Forelimb muscle (tissue), 1 donor: Measurements from ENCODE around the gene KRR1. TPM values are rescaled to one million over a fixed set of nuclear protein-coding genes. Genes with fewer than 3 reads are reported as not detected.
"Not testable (repeated sequence)": the region's sequence is repeated elsewhere in the genome, so short reads cannot be mapped to it uniquely, and the experiment has no call there.

Experiments
- DNase-seq: peaks from one replicate; pipeline ENCODE4 v3.0.0-alpha.2; 2013; ENCODE audit warnings: low read depth
- polyA plus RNA-seq: library from polyadenylated mRNA; unstranded; fragments of 120-200 nt; gene quantifications from one replicate; pipeline ENCODE4 v1.2.1, GENCODE V29; 2013; ENCODE audit not compliant: insufficient read length

Gene KRR1
- polyA plus RNA-seq, 1 donor: 54.4 TPM

- DNase-seq: no peak
Observed at GRCh38 chr12:75525263-75525662, 13.9 kb upstream of the KRR1 start.

GRCh38 chr12:75522124-75522523, 10.7 kb upstream of the KRR1 start:
- DNase-seq: not testable (repeated sequence)

- not testable (repeated sequence) for DNase-seq
Observed at GRCh38 chr12:75521224-75521623, 9.8 kb upstream of the KRR1 start.

GRCh38 chr12:75509621-75510020, 1.8 kb downstream of the KRR1 start:
- DNase-seq: no peak

GRCh38 chr12:75508159-75508558, 3.2 kb downstream of the KRR1 start:
- DNase-seq: no peak

GRCh38 chr12:75507086-75507485, 4.3 kb downstream of the KRR1 start:
- no peak for DNase-seq

- DNase-seq: no peak
Observed at GRCh38 chr12:75505706-75506312, 5.6 kb downstream of the KRR1 start.

GRCh38 chr12:75503866-75504265, 7.5 kb downstream of the KRR1 start:
- no peak for DNase-seq

- DNase-seq: no peak
Observed at GRCh38 chr12:75503459-75503858, 8.0 kb downstream of the KRR1 start.

GRCh38 chr12:75491169-75491568, 20.2 kb downstream of the KRR1 start:
- DNase-seq: no peak

GRCh38 chr12:75489613-75490210, 21.7 kb downstream of the KRR1 start:
- DNase-seq: no peak

- DNase-seq: no peak
Observed at GRCh38 chr12:75489187-75489586, 22.2 kb downstream of the KRR1 start.

GRCh38 chr12:75488553-75488952, 22.9 kb downstream of the KRR1 start:
- DNase-seq: no peak

- no peak for DNase-seq
Observed at GRCh38 chr12:75487308-75487707, 24.1 kb downstream of the KRR1 start.

GRCh38 chr12:75484450-75484849, 27.0 kb downstream of the KRR1 start:
- not testable (repeated sequence) for DNase-seq

- DNase-seq: no peak
Observed at GRCh38 chr12:75483431-75483830, 28.0 kb downstream of the KRR1 start.

- DNase-seq: no peak
Observed at GRCh38 chr12:75482646-75483045, 28.8 kb downstream of the KRR1 start.

- DNase-seq: no peak
Observed at GRCh38 chr12:75481774-75482173, 29.6 kb downstream of the KRR1 start.

- no peak for DNase-seq
Observed at GRCh38 chr12:75481013-75481705, 30.2 kb downstream of the KRR1 start.

GRCh38 chr12:75480469-75480949, 30.9 kb downstream of the KRR1 start, which contains the start of gene GLIPR1:
TSS of gene GLIPR1 (plus strand) at chr12:75480755. CDS start at chr12:75480881, 126 bp downstream.
- peak; percentile 51 for DNase-seq

GRCh38 chr12:75479963-75480461, 31.4 kb downstream of the KRR1 start:
- DNase-seq: no peak

- DNase-seq: no peak
Observed at GRCh38 chr12:75478116-75478794, 33.2 kb downstream of the KRR1 start.
